GM23338 (cell line): ENCODE results near the gene BLOC1S3. TPM values are rescaled to one million over a fixed set of nuclear protein-coding genes. Genes with fewer than 3 reads are reported as not detected.

Experiments used
- ATAC-seq: fragments of 200-7000 bp; cut with Tn5 transposase; 3 replicates; pipeline ENCODE4 v1.9.1; 2020
- DNase-seq: peaks from one replicate; pipeline ENCODE4 v3.0.0-alpha.2; 2015; ENCODE audit warnings: low spot score
- H2AFZ ChIP-seq: fragments of 200-600 bp; sonication (generic); 2 replicates; pipeline ENCODE4 v1.8.0; 2016; ENCODE audit warnings: antibody characterized with exemption, mild to moderate bottlenecking, moderate library complexity
- H3F3A ChIP-seq: fragments of 200-600 bp; sonication (generic); replicated peaks from 2 replicates; pipeline ENCODE4 v1.8.0; 2017; ENCODE audit warnings: antibody characterized with exemption, mixed run types, low read depth
- H3K27ac ChIP-seq: fragments of 200-600 bp; sonication (generic); 2 replicates; pipeline ENCODE4 v1.6.1; 2016; ENCODE audit warnings: low read depth
- H3K27me3 ChIP-seq: fragments of 200-600 bp; sonication (generic); 2 replicates; pipeline ENCODE4 v1.8.0; 2016; ENCODE audit warnings: mild to moderate bottlenecking, mixed run types, moderate library complexity; ENCODE audit not compliant: insufficient read depth
- H3K36me3 ChIP-seq: fragments of 200-600 bp; sonication (generic); 2 replicates; pipeline ENCODE4 v1.8.0; 2016; ENCODE audit warnings: mild to moderate bottlenecking; ENCODE audit not compliant: insufficient read depth
- H3K4me1 ChIP-seq: fragments of 200-600 bp; sonication (generic); 2 replicates; pipeline ENCODE4 v1.8.0; 2016; ENCODE audit warnings: mild to moderate bottlenecking, moderate library complexity; ENCODE audit not compliant: insufficient read depth
- H3K4me2 ChIP-seq: fragments of 200-600 bp; sonication (generic); 2 replicates; pipeline ENCODE4 v1.7.1; 2017; ENCODE audit warnings: mixed run types
- H3K4me3 ChIP-seq: fragments of 200-600 bp; sonication (generic); 2 replicates; pipeline ENCODE4 v1.6.1; 2016; ENCODE audit warnings: mixed run types
- H3K79me2 ChIP-seq: fragments of 200-600 bp; sonication (generic); replicated peaks from 2 replicates; pipeline ENCODE4 v1.8.0; 2017; ENCODE audit warnings: mild to moderate bottlenecking; ENCODE audit not compliant: insufficient read depth
- H3K9me2 ChIP-seq: fragments of 200-600 bp; sonication (generic); 2 replicates; pipeline ENCODE4 v1.8.0; 2017; ENCODE audit not compliant: insufficient read depth
- H4K20me1 ChIP-seq: fragments of 200-600 bp; sonication (generic); replicated peaks from 2 replicates; pipeline ENCODE4 v1.8.0; 2017; ENCODE audit warnings: mild to moderate bottlenecking; ENCODE audit not compliant: insufficient read depth
- H3K27ac Mint-ChIP-seq: 2 replicates; pipeline ENCODE4 v1.8.0; 2020; ENCODE audit warnings: inconsistent platforms, mild to moderate bottlenecking, moderate library complexity, mixed read lengths
- H3K27me3 Mint-ChIP-seq: 3 replicates; pipeline ENCODE4 v1.8.0; 2022; ENCODE audit warnings: low read depth, mild to moderate bottlenecking, moderate library complexity, mixed read lengths, inconsistent platforms; ENCODE audit not compliant: insufficient read depth, poor library complexity
- H3K36me3 Mint-ChIP-seq: 3 replicates; pipeline ENCODE4 v1.8.0; 2021; ENCODE audit warnings: low read depth, mild to moderate bottlenecking, inconsistent platforms, moderate library complexity, mixed read lengths
- H3K4me1 Mint-ChIP-seq: 3 replicates; pipeline ENCODE4 v1.8.0; 2020; ENCODE audit warnings: mild to moderate bottlenecking, inconsistent platforms, mixed read lengths
- H3K4me3 Mint-ChIP-seq: 3 replicates; pipeline ENCODE4 v1.8.0; 2021; ENCODE audit warnings: moderate library complexity, mild to moderate bottlenecking, inconsistent platforms, mixed read lengths
- H3K9me3 Mint-ChIP-seq: 3 replicates; pipeline ENCODE4 v1.8.0; 2020; ENCODE audit warnings: moderate library complexity, mild to moderate bottlenecking, inconsistent platforms, mixed read lengths
- CREB1 ChIP-seq: fragments of 250-450 bp; sonication (Bioruptor Pico); IDR thresholded peaks from 2 replicates; pipeline ENCODE4 v1.5.0; 2020; ENCODE audit warnings: low read depth, mild to moderate bottlenecking, moderate library complexity
- CTCF ChIP-seq, 2 experiments: fragments of 200-600 bp in 1 of 2; sonication (generic) in 1 of 2; conservative IDR thresholded peaks; 2 replicates each; pipeline versions ENCODE4 v1.5.1 to v1.6.1; 2016 to 2017; ENCODE audit warnings: antibody characterized with exemption in 2 of 2, low read depth in 2 of 2, mild to moderate bottlenecking in 2 of 2, moderate library complexity in 1 of 2
- ETS1 ChIP-seq: IDR thresholded peaks from 2 replicates; pipeline ENCODE4 v1.6.1; 2016; ENCODE audit warnings: antibody characterized with exemption
- EZH2 ChIP-seq: fragments of 200-600 bp; sonication (generic); IDR thresholded peaks from one replicate; pipeline ENCODE4 v1.8.0; 2017; ENCODE audit warnings: antibody characterized with exemption, mild to moderate bottlenecking, low read depth; ENCODE audit not compliant: unreplicated experiment
- EZH2phosphoT487 ChIP-seq: fragments of 200-600 bp; sonication (generic); IDR thresholded peaks from one replicate; pipeline ENCODE4 v1.8.1; 2018; ENCODE audit warnings: antibody characterized with exemption; ENCODE audit not compliant: unreplicated experiment
- JUNB ChIP-seq: IDR thresholded peaks from one replicate; pipeline ENCODE4 v1.6.1; 2016; ENCODE audit warnings: antibody characterized with exemption; ENCODE audit not compliant: unreplicated experiment
- NANOG ChIP-seq: IDR thresholded peaks from 2 replicates; pipeline ENCODE4 v1.6.1; 2016; ENCODE audit warnings: antibody characterized with exemption, borderline replicate concordance
- POLR2AphosphoS5 ChIP-seq: IDR thresholded peaks from 2 replicates; pipeline ENCODE4 v1.6.1; 2016; ENCODE audit warnings: antibody characterized with exemption, low read depth
- REST ChIP-seq: IDR thresholded peaks from one replicate; pipeline ENCODE4 v1.6.1; 2018; ENCODE audit warnings: antibody characterized with exemption; ENCODE audit not compliant: unreplicated experiment
- STAT1 ChIP-seq: IDR thresholded peaks from one replicate; pipeline ENCODE4 v1.6.1; 2016; ENCODE audit warnings: antibody characterized with exemption; ENCODE audit not compliant: unreplicated experiment
- ZNF114 ChIP-seq: fragments of 250-450 bp; sonication (Bioruptor Pico); IDR thresholded peaks from 2 replicates; pipeline ENCODE4 v1.5.0; 2020; ENCODE audit warnings: mild to moderate bottlenecking, moderate library complexity
- ZNF331 ChIP-seq: fragments of 250-450 bp; sonication (Bioruptor Pico); IDR thresholded peaks from 2 replicates; pipeline ENCODE4 v1.5.0; 2020; ENCODE audit warnings: low read depth, mild to moderate bottlenecking, moderate library complexity
- ZNF462 ChIP-seq: fragments of 250-450 bp; sonication (Bioruptor Pico); IDR thresholded peaks from 2 replicates; pipeline ENCODE4 v1.5.0; 2020; ENCODE audit warnings: mild to moderate bottlenecking, moderate library complexity
- polyA plus RNA-seq: library from polyadenylated mRNA; unstranded; fragments of >200 nt; fragmentation: Nextera tagmentation; extraction: Ambion mirVana; gene quantifications from 2 replicates; pipeline ENCODE4 v1.2.1, GENCODE V29; 2016
- total RNA-seq: library from RNA; depleted of rRNA; stranded (reverse); fragments of >200 nt; shearing (Covaris generic); gene quantifications from 2 replicates; pipeline ENCODE4 v1.2.3, GENCODE V29; 2014

The BLOC1S3 gene
- total and polyA plus RNA-seq, 2 experiments from 2014 or later: 2.5 to 15.9 TPM

- no peaks in the 10 kb centered on the region for H3F3A ChIP-seq
- ATAC-seq: peak; percentile 20
- no peaks in the 10 kb centered on the region for H3K79me2 ChIP-seq
- no peaks in the 10 kb centered on the region for H4K20me1 ChIP-seq
- H3K4me3 ChIP-seq: no peak overlapping the region
- H3K27me3 ChIP-seq: peaks cover 25% of the 10 kb centered on the region
- H3K27ac Mint-ChIP-seq: no peak overlapping the region
- no peak overlapping the region for H3K4me3 Mint-ChIP-seq
- H3K36me3 ChIP-seq: no peaks in the 10 kb centered on the region
- H3K9me3 Mint-ChIP-seq: no peaks in the 10 kb centered on the region; the same call in 2 of the 3 replicates
- H3K36me3 Mint-ChIP-seq: peaks cover 3% of the 10 kb centered on the region; the same call in 1 of the 3 replicates
- peaks cover 9% of the 10 kb centered on the region for H3K4me1 Mint-ChIP-seq
- TF ChIP-seq EZH2 (no peak), JUNB (no peak), ZNF462 (CRISPR knock-in tag) (no peak), NANOG (no peak), CTCF (conservative IDR thresholded peaks at IDR 0.05; ENCODE audit: low read depth in 2 of 2) (no peak), POLR2AphosphoS5 (no peak), STAT1 (no peak), REST (no peak), ETS1 (no peak), CREB1 (CRISPR knock-in tag) (no peak), ZNF114 (no peak), EZH2phosphoT487 (no peak), ZNF331 (no peak)
- H3K27ac ChIP-seq: no peak overlapping the region
- H2AFZ ChIP-seq: no peak overlapping the region
- H3K4me1 ChIP-seq: peaks cover 19% of the 10 kb centered on the region
- H3K27me3 Mint-ChIP-seq: peaks cover 22% of the 10 kb centered on the region
- H3K9me2 ChIP-seq: no peaks in the 10 kb centered on the region
- DNase-seq: no peak
- peak overlapping the region; percentile 48; the same call in 1 of the 2 replicates for H3K4me2 ChIP-seq
These were observed 33.3 kb downstream of the BLOC1S3 start for GRCh38 chr19:45211751-45212381.
